OCI-LY7 (cell line): Measurements from ENCODE around the gene OR2F1.

ENCODE experiments used
- EZH2phosphoT487 ChIP-seq: fragments of 200-600 bp; sonication (generic); IDR thresholded peaks from 2 replicates; pipeline ENCODE4 v1.6.1; 2018; ENCODE audit warnings: low read depth, borderline replicate concordance, mild to moderate bottlenecking, mixed run types, antibody characterized with exemption, low read length, moderate library complexity, mixed read lengths
- TF ChIP-seq, protein P1 (sequence below): fragments of 200-600 bp; sonication (generic); conservative IDR thresholded peaks from 2 replicates; pipeline ENCODE4 v1.5.1; 2014; ENCODE audit warnings: mild to moderate bottlenecking, antibody characterized with exemption, low read length, moderate library complexity, mixed read lengths

DNA sequence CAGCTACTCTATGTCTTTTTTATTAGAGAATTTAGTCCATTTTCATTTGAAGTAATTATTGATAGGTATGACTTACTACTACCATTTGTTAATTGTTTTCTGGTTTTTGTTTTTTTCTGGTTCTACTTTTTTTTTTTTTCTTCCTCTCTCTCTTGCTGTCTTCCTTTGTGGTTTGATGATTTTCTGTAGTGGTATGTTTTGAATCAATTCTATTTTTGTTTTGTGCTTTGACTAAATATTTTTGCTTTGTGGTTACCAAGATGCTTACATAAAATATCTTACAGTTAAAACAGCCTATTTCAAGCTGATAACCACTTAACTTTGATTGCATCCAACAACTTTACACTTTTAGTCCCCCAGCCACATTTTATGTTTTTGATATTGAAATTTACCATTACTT lies 22.9 kb upstream of the OR2F1 start:
- TF ChIP-seq, protein P1, sequence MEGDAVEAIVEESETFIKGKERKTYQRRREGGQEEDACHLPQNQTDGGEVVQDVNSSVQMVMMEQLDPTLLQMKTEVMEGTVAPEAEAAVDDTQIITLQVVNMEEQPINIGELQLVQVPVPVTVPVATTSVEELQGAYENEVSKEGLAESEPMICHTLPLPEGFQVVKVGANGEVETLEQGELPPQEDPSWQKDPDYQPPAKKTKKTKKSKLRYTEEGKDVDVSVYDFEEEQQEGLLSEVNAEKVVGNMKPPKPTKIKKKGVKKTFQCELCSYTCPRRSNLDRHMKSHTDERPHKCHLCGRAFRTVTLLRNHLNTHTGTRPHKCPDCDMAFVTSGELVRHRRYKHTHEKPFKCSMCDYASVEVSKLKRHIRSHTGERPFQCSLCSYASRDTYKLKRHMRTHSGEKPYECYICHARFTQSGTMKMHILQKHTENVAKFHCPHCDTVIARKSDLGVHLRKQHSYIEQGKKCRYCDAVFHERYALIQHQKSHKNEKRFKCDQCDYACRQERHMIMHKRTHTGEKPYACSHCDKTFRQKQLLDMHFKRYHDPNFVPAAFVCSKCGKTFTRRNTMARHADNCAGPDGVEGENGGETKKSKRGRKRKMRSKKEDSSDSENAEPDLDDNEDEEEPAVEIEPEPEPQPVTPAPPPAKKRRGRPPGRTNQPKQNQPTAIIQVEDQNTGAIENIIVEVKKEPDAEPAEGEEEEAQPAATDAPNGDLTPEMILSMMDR, result no peak
- TF ChIP-seq EZH2phosphoT487, result no peak
